Activated CD4-positive, alpha-beta T cell treated with anti-CD3 and anti-CD28 coated beads for 36 hours (primary cell): Measurements from ENCODE around the gene TINAG. TPM values are rescaled to one million over a fixed set of nuclear protein-coding genes. Genes with fewer than 3 reads are reported as not detected.

Experiments used
- total RNA-seq, 2 experiments: library from RNA; stranded (reverse); gene quantifications; one replicate each; pipeline ENCODE4 v1.2.3, GENCODE V29; 2021

Gene TINAG
- total RNA-seq, 2 experiments from 2014 or later = not detected

Other genes starting within 250 kb of the TINAG start
- gene MLIP, start 197.0 kb upstream of the TINAG start, total RNA-seq = not detected